CD4-positive, alpha-beta T cell treated with Interleukin-12 subunit alpha and Interleukin-12 subunit beta, for 1 hour (primary cell): ENCODE measurements around the gene WDR90.

Experiments
- DNase-seq: peaks from one replicate; pipeline ENCODE4 v3.0.0-alpha.2; 2020

The WDR90 gene

DNA sequence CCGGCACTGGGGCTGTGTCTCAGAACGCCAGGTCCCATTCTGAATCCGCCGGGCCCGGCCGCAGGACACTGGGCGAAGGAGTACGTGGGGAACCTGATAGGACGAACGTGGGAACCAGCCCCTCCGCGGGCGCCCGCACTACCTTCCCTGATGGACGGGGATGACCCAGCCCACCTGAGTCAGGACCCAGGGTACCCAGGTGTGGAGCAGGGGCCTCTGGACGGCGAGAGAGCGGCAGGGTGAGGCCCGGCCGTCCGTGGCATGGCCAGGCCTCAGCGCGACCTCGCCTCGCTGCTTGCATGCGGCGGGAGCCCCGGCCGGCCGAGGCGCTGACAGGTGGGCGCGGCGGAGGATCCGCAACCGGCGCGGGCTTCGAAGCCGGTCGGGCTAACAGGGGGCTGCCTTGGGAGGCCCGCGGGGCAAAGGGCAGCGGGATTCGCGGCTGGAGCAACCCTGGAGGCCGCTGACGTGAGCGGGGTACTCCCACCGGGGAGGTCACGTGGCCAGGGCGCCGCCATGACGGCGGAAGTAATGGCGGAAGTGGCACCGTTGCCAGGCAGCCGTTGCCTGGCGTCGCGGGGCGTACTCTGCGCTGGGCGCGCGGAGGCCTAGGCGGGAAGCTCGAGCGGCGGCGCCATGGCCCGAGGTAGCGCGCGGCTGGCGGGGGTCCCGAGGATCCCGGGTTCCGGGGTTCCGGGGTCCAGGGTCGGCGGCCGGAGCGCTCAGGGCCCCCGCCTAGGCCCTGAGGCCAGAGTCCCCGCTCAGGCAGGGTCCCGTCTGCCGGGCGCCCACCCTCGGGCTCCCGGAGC is at the start of gene WDR90:
WDR90 (plus strand) TSS at position 585 of the 809 bp plus-strand sequence; CDS start at position 637, 52 bp downstream.
- peak; percentile 90 for DNase-seq

DNA sequence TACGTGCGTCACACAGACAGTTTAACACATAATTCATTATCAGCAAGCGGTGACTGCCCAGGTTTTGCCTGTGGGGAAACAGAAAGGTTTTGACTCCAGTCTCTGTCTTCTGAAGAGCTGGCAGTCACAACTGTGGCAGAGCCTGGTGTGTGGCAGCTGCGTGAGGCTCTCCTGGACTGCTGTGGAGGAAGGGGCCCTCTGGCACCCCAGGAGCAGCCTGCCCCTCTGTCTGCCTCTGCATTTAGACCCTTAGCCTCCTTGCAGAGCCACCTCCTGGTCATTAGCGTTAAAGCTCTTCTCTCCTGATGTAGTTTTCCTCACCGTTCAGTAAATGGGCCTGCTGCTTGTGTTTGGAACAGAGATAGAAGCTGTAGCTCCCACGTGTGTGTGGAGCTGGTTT is 48.4 kb upstream of the WDR90 start:
- DNase-seq = no peak

DNA sequence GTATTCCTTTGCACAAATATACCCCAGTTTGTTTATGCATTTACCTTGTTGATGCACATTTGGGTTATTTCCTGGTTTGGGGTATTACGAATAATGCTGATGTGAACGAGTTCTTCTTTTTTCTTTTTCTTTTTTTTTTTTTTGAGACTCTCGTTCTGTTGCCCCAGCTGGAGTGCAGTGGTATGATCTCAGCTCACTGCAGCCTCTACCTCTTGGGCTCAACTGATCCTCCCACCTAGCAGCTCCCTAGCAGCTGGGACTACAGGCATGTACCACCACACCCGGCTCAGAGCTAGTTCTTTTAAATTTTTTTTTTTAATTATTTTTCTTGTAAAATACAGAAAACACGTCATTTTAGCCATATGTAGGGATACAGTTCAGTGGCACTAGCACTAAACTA is 45.2 kb upstream of the WDR90 start:
- DNase-seq = no peak

DNA sequence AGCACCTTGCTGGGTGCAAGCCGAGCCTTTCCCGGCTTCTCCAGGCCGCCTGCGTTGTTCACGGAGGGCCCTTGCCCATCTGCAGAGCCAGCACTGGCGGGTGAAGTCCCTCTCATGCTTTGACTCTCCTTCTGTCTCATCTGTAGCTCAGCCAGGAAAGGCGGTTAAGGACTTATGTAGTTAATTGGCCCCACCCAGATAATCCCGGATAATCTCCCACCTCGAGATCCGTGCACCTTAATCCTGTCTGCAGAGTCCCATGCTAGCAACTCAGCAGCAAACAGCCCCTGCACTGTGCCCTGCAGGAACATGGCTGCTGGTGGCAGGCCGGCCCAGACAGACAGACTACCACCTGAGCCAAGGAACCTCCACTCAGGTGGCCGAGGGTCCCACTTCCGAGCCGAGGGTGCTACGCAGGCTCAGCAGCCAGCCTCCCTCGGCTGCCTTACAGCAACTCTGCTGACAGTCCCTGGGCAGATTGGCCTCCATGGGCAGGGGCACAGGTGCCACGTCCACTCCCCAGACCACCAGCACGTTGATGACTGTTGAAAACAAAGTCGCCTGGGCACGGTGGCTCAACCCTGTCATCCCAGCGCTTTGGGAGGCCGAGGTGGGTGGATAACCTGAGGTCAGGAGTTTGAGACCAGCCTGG is 42.4 kb upstream of the WDR90 start:
- no peak for DNase-seq

DNA sequence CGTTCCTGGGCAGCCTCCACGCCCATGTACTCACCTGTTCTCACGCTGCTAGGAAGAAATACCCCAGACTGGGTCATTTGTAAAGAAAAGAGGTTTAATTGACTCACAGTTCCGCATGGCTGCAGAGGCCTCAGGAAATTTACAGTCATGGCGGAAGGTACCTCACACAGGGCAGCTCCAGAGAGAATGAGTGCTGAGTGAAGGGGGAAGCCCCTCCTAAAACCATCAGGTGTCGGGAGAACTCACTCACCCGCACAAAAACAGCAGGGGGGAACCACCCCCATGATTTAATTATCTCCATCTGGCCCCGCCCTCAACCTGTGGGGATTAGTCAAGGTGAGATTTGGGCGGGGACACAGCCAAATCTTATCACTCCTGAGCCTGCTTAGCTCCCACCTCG is 41.1 kb upstream of the WDR90 start:
- DNase-seq = no peak

DNA sequence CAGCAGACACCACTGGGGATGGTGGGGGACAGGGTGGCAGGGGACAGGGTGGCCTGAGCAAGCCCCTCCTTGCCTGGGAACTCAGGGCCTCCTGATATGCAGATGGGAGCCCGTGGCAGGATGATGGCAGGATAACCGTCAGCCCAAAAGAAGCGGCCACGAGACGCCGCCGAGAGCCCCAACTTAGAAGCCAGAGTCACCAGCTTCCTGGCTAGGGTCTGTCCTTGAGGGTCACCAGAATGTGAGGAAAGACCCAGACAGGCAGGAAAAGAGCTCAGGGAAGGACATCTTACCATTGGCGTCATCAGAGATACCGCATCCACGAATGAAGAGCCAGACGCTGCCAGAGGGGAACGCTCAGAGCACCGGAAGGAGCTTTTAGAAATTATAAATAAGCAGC is 39.8 kb upstream of the WDR90 start:
- no peak for DNase-seq

DNA sequence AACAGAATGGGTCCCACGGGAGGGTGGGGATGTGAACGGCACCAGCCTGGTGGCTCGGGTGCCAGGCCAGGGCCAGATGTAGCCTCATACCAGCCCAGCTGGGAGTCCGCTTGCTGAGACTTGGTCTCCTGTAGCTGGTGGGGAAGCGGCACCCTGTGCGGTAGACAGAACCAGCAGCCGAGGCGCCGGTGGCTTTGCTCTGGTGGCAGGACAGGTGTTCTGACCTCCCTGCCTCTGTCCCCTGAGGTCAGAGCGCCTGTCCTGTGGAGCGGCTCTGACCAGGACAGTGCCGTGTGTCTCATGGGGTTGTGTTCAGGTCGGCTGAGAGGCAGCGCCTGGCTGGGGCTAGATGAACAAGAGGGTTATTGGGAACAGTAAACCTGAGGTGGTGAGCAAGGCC is 39.2 kb upstream of the WDR90 start:
- no peak for DNase-seq

DNA sequence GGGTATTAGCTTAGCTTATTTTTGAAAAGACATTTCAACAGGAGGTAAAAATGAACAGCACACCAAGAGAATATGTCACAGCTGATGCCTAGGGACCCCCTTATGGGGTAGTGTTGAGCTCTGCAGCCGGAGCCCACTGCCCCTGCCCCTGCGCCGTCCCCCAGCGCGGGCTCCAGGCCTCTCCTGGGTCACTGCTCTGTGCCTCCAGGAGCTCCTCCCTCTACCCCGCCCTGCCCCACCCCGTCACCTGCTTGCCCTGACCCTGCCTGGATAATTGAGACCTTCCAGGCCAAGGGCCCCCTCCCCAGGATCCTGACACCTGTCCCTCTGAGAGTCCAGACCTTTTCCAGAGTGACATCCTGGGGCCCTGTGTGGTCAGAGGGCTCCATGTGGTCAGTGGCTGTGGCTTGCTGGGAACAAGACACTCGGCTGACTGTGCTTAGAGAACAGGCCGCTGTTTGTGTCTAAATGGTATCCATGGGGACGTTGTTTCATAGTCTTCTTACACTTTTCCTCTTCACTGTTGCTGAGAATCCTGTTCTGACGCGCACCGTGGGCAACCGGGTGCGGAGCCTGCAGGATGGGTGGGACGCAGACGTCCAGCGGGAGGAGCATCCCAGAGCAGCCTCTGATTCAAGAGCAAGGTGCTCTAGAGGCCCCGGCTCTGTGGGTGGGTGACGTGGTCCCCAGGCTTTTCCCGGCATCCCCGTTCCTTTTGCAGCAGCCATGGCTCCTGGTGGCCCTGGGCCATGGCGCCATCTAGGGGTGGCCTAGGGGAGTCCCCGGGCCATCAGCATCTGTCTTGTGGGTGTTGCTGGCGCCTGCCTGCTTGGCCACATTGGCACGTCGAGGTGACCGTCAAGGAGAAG is 38.4 kb upstream of the WDR90 start:
- peak; percentile 62 for DNase-seq

DNA sequence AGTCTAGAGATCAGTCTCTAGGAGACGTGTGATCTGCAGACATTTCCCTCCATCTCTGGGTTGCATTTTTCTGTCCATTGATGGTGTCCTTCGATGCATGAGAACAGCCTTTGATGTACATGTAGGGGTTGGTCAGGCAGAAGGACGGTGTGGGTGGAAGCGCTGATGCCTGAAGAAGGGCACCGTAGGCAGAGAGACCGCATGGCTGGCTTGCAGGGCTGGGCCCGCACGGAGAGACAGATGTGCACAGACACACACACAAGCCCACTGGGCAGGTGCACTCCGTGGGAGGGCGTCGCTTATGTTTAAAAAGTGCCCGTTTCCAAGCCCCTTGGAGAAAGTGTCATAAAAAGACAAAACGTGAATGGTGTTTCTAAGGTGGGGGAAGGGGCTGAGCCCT is 34.0 kb upstream of the WDR90 start:
- no peak for DNase-seq

DNA sequence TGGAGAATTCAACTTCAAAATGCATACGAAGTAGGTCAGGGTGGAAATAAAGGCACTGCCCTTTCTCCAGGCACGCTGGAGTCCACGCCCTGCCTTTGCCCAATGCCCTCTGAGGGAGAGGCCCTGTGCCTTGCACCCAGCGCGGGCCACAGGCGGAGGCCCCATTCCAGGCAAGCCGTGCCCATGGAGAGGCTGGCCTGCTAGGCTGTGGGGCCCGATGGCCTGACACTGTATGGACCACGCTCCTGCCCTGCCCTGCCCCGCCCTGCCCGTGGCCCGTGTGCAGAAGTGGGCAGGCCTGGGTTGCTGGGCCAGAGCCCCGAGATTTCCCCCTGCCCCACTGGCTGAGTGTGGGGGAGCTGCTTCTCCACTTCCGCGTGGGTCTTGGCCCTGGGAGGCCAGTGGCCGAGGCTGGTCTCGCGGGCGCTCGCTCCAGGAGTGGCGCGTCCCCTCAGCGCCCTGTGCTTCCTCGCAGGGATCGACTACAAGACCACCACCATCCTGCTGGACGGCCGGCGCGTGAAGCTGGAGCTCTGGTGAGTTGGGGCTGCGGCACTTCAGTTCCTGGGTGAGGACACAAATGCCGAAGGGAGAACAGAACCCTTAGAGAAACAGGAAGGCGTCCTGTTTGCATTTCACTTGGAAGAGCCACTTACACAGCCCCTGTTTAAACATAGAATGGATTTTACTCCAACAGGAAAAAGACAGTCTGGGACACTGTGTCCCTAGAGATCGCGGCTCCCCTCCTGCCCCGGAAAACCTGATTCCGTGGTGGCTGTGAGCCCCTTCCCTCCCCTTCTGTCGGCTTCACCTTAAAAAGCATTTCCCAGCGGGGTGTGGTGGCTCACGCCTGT is 32.2 kb upstream of the WDR90 start:
- no peak for DNase-seq

DNA sequence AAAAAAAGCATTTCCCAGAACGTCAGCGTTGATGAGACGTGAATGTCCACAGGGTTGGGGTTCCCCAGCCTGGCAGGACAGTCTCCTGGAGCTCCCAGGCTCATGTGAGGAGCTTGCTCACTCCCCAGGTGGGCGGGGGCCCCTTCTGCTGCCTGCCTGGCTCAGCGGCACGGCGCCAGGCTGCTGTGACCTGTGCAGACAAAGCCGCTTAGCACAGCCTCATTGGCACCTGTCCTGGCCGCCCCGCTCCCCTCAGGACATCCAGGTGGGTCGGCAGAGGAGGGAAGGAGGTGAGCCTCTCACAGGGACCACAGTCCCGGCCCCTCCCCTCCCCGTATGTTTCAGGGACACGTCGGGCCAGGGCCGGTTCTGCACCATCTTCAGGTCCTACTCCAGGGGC is 31.3 kb upstream of the WDR90 start:
- DNase-seq = no peak

DNA sequence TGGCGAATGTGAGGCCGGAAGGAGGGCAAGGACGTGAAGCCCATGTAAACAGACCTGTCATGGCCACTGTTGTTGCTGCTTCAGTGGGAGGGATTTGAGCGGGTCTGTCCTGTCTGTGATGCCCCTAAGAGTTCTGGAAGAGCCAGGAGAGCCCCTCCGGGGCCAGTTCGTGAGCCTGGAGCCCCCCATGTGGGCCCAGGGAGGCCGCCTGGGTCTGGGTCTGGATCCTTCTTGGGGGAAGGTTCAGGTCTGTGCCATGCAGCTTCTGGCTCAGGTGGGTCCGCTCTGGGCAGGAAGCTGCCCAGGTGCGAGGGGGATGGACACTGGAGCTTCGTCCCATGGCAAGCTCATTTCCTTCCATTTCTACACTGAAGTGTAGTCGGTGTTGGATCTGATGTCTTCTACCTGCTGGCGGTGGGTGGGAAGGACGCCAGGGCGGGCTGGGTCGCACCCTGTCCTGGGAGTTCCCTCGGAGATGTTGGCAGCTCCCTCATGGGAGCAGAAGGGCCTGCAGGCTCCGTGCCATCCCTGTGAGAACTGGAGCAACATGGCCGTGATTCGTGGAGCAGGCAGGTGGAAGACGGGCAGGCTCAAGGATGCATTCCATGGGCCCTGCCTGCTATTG is 29.6 kb upstream of the WDR90 start:
- DNase-seq = no peak

DNA sequence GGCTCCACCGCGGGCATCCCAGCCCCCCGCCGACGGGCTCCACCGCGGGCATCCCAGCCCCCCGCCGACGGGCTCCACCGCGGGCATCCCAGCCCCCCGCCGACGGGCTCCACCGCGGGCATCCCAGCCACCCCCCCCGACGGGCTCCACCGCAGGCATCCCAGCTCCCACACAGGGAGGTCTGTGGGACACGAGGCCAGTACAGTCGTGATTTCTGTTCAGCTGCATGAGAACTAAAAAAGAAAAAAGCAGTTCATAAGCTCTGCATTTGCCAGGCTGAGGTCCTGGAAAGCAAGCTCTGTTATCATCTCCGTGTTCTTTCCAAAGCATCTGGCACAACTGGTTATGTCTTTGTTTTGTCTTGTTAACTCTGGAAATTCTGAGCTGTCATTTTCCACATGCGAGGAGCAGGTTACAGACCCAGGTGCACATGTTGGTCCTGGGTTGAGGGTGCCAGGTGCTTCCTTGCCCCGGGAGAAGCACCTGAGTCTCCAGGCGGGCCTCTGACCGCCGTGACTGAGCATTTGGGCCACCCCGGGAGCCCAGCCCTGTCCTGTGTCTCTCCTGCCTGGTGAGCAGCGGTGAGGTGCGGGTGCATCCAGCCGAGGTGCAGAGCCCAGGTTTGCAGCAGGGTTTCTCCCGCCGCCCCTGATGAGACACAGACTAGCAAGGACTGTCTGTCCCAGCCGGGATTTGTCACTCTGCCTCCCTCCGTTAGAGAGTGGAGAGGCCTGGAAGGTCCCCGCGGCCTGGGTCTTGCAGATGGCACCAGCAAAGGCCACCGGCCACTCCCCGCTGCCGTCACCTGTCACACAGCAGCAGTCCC is 28.3 kb upstream of the WDR90 start:
- DNase-seq = no peak

DNA sequence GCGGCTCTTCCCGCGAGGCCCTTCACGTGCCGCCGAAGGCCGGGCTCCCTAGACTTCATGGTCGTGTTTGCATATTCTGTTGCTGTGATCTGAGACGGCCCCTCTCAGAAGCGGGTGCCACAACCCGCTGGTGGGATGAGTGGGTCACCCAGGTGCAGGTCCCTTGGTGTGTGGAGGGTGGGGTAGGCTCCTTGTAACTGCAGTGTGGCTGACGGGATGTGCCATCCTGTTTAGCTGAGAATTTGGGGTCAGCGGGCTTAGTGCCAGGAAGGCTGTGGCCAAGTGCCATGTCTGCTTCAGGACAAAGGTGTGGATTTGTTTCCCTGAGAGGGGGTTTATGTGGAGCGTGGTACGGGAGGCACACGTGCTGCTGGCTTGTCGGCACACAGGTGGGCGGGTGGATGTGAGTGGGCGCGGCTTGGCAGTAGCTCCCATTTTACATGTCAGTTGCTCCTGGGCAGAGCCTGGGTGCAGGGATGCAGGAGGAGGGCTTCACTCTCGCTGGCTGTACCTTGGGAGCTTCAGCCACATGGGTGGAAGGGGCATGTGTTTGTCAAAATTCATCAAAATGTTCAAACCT is 27.5 kb upstream of the WDR90 start:
- DNase-seq = no peak

DNA sequence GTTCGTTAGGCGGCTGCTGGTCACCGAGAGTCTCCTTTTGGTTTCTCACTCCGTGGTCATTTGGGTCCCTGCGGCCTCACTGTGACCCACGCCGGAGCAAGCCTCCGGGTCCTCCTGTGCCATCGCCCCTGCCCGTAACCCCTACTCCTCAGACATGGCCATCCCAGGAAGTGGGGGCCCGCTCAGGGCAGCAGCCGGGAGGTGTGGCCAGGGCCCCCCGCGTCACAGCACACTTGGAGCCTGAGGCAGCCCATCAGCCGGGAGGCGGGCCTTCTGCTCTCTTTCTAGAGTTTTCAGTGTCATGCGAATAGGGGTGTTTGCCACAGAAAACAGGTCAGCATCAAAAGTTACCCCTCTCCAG is 26.3 kb upstream of the WDR90 start:
- no peak for DNase-seq

DNA sequence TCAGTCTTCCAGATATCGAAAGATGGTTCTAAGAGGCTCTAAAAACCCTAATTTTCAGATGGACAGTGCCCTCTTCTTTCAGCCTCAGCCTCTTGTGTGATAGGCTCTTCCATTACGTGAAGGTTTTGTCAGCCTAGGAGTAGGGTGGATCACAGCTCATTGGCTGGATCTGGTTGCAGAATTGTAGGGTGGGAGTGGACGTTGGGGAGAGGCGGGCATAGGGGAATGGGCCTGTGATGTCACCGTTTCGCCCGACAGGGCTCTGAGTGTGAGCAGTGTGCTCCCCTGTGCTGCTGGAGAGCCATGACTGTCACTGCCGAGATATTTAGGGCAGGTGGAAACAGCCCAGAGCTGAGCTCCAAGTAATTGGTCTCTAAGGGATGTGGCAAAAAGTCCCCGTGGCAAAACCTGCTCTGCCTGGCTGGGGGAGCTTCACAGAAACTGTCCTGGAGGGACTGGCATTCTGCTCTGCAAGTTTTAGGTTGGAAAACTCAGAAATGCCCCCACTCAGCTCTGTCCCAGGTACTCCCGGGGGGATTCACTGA is 24.6 kb upstream of the WDR90 start:
- no peak for DNase-seq

DNA sequence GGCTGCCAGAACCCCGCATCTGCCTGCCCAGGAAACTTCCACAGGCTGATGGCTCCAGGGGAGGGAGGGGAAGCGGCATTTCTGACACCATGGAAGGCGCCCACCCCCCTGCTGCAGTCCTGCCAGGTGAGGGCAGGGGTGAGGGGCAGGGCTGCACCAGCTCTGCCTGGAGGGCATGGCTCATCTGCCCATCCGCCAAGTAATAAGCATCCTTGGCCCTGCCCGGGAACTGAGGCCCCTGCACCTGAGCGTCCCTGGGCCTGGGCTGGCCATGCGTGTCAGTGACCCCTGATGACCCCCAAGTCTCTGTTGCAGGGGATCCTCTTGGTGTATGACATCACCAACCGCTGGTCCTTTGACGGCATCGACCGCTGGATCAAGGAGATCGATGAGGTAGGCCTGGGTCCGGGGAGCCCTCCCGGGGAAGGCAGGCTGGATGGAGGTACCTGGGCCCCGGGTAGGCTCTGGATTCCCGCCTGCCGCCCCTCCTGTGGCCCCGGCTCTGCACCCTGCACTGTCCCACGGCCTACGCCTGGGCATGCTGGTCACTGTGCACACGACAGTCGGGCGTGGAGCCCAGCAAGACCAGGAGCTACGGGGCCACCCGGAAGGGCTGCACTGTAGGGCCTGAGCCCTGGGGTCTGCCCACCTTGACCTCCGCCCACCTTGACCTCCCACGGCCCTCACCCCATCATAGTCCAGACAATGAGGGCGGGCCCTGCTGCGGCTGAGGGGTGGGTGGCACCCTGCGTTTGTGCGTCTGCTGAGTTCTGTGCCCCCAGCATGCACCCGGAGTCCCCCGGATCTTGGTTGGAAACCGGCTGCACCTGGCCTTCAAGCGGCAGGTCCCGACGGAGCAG is 23.8 kb upstream of the WDR90 start:
- no peak for DNase-seq

DNA sequence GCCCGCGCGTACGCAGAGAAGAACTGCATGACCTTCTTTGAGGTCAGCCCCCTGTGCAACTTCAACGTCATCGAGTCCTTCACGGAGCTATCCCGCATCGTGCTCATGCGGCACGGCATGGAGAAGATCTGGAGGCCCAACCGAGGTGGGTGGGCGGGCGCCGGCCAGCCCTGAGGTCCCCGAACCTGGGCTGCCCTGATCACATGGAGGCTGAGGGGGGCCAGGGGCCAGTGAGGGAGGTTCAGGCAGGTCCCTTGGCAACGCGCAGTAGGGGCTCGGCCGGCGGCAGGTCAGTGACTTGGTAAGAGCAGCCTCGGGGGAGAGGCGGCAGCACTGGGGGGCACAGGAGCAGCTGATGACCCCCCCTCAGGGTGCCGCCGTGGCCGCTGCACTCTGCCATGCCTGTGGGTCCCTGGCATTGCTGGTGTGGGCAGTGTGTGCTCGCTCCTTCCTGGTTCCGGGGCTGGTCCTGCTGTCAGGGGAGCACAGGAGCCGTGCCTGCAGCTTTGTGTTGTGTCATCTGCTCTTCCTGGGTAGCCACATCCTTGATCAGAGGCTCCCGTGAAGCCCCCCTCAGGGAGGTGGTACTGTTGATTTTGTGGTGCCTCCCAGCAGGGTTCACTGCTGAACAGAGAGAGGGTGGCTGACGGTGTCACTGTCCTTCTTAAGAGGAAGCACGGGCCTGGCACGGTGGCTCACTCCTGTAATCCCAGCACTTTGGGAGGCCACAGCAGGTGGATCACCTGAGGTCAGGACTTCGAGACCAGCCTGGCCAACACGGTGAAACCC is 23.0 kb upstream of the WDR90 start:
- DNase-seq = no peak
